ENCODE measurements around the gene TIMM23B.
"Not testable (repeated sequence)": the region's sequence is repeated elsewhere in the genome, so short reads cannot be mapped to it uniquely, and the experiment has no call there.

The TIMM23B gene

DNA sequence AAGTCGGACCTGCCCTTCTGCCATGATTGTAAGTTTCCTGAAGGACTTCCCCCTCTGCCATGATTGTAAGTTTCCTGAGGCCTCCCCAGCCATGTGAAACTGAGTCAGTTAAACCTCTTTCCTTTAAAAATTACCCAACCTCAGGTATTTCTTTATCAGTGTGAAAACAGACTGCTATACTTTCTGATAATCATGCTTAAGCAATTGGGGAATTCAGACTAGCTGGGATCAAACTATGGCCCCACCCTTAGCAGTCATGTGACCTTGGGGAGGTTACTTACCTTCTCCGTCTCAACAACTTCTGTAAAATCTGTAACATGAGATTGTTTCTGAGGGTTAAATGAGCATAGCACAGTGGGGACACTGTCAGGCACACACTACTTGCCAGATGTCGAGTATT, 45.4 kb downstream of the TIMM23B start:
- DNase-seq: peak; percentile 6 to 7

DNA sequence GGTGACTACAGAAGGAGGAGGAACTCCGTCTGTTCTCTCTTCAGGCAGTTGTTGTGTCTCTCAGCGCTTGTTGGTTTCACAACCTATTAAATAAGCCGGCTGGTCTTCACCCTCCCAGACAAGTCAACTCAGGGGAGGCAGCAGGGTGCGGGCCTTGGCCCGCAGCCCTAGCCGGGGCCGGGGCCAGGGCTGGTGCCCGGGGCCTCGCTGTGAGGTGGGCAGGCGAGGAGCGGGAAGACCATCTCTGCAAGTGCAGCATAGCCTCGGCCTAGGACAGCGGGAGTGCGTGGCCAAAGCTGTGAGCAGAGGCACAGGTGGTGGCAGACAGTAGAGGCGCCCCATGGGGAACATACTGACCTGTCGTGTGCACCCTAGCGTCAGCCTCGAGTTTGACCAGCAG, 46.5 kb downstream of the TIMM23B start, which contains the start of gene AGAP6:
Gene AGAP6, plus strand, starts transcription at position 31 of the 400 bp plus-strand sequence. Its CDS starts 310 bp downstream, at position 341.
- not testable (repeated sequence) for DNase-seq

DNA sequence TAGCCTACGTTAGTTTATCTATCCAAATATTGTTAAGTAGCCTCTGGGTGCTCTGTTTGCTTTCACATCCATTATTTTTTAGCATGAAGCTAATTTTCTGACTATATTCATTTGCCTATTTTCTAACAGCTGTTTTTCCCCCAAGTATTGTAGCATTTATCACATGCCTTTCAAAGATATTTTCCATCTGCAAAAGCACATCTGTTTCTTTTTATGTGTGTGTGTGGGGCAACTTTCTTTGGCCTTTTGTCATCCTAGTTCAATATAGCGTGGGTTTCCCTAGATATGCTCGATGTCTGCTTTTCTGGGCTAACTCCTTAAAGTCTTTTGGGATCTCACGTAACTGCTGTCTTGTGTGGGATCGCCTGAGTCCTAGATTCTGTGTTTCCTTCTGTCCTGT, 53.5 kb downstream of the TIMM23B start:
- peak; percentile 15 to 41 for DNase-seq

GRCh38 chr10:50014024-50014423, 72.2 kb downstream of the TIMM23B start:
- DNase-seq: not testable (repeated sequence)

DNA sequence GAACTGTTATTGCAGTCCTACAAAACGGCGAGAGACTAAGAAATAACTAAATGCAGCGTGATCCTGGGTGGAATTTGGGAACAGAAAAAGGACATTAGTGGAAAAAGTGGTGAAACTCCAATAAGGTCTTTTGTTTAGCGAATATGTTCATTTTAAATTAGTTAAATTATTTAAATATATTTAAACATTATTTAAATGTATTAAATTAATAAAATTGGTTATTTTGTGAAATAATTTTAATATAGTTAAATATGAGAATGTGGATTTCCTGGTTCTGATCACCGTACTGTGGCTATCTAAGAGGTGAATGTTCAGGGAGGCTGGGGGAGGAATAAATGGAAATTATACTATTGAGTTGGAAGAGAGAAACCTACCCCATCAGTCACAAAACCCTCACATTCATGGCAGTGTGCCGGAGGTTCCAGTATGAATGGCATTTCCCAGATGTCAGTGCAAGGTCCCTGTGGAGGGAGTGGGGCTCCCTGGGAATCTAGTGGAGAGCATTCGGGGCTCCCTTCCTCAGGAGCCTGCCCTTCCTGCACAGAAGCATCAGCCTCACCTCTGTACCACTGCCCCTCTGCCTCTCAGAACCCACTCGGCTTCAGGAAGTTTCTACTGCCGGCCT, 73.9 kb downstream of the TIMM23B start:
- not testable (repeated sequence) for DNase-seq

DNA sequence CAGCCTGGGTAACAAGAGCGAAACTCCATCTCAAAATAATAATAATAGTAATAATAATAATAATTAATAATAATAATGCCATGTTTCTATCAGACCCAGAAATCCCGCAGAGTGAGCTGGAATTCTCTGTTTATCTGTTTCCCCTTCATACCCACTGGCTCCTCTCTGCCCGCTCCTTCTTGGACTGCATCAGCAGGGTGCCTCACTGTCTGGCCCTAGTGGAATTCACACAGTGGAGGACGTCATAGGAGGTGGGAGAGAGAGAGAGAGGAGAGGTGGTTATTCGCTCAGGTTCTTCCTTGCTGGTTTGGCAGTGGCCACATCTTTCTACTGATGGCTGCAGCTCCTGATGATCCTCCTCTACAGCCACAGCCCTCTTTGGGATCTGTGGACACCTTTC, 75.1 kb downstream of the TIMM23B start:
- not testable (repeated sequence) for DNase-seq

GRCh38 chr10:50017646-50018045, 75.8 kb downstream of the TIMM23B start:
- DNase-seq: not testable (repeated sequence)

DNA sequence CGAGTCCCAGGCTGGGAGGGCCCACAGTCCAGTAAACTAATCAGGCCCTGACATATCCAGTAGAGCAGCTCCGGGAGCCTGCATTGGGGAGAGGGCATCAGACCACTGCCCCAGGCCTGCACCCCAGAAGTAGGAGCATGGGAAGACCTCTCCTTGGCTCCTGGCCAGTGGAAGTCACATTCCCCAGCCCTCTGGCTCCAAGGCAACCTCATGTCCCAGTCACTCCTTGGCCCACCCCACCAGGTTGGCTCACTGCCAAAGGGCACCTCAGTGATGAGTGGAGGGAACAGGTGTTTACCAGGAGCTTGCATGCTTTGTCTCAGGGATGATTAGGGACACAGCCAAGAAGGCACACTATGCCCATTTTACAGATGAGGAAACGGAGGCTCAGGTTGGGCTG, 77.4 kb downstream of the TIMM23B start:
- DNase-seq: peak in 1 of 2 experiments; percentile 10

DNA sequence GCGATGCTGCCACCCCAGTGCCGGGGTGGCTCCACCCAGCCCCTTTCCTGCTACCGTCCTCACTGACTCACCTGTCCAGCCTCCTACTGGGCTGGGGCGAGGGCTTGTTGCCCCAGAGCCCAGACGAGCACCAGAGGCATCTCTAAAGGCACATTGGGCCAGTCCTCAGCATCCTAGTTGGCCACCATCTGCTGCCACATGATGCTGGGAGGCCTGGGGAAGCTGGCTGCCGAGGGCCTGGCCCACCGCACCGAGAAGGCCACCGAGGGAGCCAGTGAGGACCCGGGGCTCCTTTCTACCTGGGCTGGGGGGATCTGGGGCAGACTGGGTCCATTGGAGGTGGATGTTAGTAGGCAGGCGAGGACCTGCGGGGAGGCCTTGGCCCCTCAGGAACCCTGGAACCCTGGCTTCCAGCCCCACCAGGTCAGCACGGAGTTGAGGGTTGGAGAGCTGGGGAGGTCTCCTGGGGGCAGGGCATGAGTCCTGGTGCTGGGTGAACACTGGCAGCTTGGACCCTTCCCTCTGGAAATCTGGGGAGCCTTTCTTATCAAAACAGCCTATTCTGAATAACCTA, 78.7 kb downstream of the TIMM23B start:
- DNase-seq: not testable (repeated sequence)

DNA sequence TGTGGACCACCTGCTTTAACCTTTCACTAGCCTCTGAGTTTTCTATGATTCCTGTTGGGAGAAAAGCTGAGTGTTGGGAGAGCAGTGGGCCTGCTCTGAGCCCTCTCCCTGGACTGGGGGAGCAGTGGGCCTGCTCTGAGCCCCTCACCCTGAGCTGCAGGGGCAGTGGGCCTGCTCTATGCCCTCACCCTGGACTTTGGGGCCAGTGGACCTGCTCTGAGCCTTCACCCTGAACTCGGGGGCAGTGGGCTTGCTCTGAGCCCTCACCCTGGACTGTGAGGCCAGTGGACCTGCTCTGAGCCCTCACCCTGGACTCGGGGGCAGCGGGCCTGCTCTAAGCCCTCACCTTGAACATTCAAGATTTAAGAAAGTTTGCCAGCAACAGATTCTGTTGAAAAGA, 79.8 kb downstream of the TIMM23B start:
- no peak for DNase-seq
- TF ChIP-seq POLR2A (IDR thresholded peaks at IDR 0.05; ENCODE audit: low read length) (no peak), GATA1 (IDR thresholded peaks at IDR 0.05; ENCODE audit: low read depth, low read length) (no peak)

Data from erythroblast (primary cell).